Central memory CD8-positive, alpha-beta T cell (primary cell): ENCODE measurements around the gene SP3.

Experiments used
- ATAC-seq: fragments of 150-1000 bp; cut with Tn5 transposase; replicated peaks from 2 replicates; pipeline ENCODE4 v1.10.0; 2022; ENCODE audit warnings: mild to moderate bottlenecking, moderate FRiP score, moderate number of reproducible peaks; ENCODE audit not compliant: poor library complexity, severe bottlenecking; ENCODE audit errors: extremely low read depth
- DNase-seq, 2 donors: peaks; one replicate each; pipeline ENCODE4 v3.0.0; 2021; ENCODE audit warnings: low spot score in 2 of 2
- H3K27ac Mint-ChIP-seq: one replicate; pipeline ENCODE4 v1.8.0; 2022; ENCODE audit warnings: low read depth, mild to moderate bottlenecking, moderate library complexity, mixed read lengths
- H3K27me3 Mint-ChIP-seq: one replicate; pipeline ENCODE4 v1.8.0; 2022; ENCODE audit warnings: mixed read lengths
- H3K36me3 Mint-ChIP-seq: one replicate; pipeline ENCODE4 v1.8.0; 2022; ENCODE audit warnings: mild to moderate bottlenecking, moderate library complexity, mixed read lengths; ENCODE audit not compliant: insufficient read depth
- H3K4me1 Mint-ChIP-seq: one replicate; pipeline ENCODE4 v1.8.0; 2022; ENCODE audit warnings: mixed read lengths
- H3K4me3 Mint-ChIP-seq: one replicate; pipeline ENCODE4 v1.8.0; 2022; ENCODE audit warnings: mild to moderate bottlenecking, moderate library complexity, mixed read lengths
- H3K9me3 Mint-ChIP-seq: one replicate; pipeline ENCODE4 v1.8.0; 2022; ENCODE audit warnings: mixed read lengths

SP3 gene

DNA sequence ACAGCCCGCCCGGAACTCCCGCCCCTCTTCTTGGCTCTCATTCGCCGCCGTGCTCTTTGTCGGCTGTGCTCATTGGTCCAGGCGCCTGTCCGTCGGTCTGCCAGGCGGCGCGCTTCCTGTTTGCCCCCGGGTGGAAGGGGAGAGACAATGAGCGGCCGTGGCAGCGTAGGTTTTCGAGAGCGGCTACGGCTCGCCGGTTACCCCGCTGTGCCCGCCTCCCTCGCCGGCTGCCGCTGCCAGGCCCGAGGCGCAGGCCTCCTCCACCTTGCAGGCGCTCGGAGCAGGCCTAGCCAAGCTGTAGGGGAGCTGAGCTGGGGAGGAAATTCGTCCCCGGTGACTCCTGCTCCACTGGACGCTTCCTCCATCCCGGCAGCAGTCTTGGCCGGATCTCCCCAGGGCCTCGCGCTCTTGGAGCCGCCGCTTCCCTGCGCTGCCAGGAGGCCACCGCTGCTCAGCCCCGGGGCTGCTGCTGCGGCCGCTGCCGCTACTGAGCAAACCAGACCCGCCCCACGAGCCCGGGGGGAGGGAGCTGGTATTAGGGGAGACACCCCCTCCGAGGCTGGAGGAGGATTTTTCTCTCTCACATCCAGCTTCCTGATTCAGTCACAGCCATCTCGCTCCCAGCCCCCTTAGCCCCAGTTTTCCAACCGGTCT lies at the start of gene SP3:
TSS of gene SP3 (minus strand) at position 2 of the 654 bp plus-strand sequence. CDS start 202 bp downstream, outside the sequence.
- DNase-seq (peak; percentile 86 to 93), ATAC-seq (peak; percentile 66)
- Mint-ChIP-seq H3K9me3 (no peaks in the 10 kb centered on the region), H3K27me3 (no peaks in the 10 kb centered on the region), H3K36me3 (peaks cover 25% of the 10 kb centered on the region), H3K4me3 (peak within 1 kb of the TSS; percentile 97), H3K4me1 (peaks cover 27% of the 10 kb centered on the region), H3K27ac (peak within 1 kb of the TSS; percentile 98)

DNA sequence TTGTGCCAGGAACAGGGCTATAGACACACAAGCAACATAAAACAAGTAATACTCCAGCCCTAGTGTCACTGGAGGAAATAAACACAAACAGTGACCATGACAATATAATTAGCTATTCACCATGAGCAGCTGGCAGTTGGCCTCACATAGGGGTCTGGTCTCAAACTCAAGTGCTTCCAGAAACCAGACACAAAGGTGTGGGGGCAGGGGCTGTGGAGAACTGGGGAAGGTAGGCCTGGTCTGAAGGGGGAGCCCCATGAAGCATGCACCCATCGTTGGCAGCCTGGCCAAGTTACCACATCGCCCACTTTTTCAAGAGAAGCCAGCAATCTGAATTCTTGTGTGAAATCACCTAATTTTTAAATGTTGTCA lies 49.5 kb upstream of the SP3 start:
- no peak for ATAC-seq
- no peak for DNase-seq
- no peaks in the 10 kb centered on the region for H3K9me3 Mint-ChIP-seq

DNA sequence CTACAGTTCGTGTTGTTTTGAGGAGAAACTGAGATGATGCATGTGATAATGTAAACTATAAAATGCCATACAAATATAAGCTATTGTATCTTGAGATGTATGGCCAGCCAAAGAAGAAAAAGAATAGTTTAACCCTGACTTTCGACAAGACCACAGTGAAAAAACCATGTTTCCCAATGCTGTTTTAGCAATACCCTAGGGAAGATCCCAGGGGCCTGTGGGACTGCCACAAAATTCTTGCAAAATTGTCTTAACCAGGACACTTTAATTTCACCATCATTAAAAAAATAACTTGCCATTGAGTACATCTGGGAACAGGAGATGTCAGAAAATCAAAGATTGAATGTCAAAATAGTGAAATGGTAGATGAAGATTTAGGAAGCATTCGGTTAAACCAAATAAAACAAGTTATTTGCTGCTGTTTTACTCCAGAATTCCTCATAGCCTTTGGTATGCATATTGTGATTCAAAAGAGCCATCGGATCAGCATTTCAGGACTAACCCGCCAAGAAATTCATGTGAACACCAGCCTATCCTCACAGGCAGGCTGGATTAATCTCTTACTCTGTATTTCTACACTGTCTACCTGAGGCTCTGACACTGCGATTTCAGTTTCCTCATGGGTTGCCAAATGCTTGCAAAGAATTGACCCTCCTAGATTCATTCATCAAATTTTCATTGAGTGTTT lies 49.0 kb upstream of the SP3 start:
- Mint-ChIP-seq H3K9me3 (no peaks in the 10 kb centered on the region), H3K36me3 (peaks cover 3% of the 10 kb centered on the region), H3K4me1 (no peaks in the 10 kb centered on the region), H3K27me3 (peaks cover 29% of the 10 kb centered on the region), H3K4me3 (peak overlapping the region; percentile 67), H3K27ac (no peak overlapping the region)
- no peak for ATAC-seq
- no peak for DNase-seq

More for the DNA sequence above, 49.5 kb upstream of the SP3 start:
- Mint-ChIP-seq H3K4me3 (no peak overlapping the region), H3K4me1 (no peaks in the 10 kb centered on the region), H3K27ac (no peak overlapping the region), H3K27me3 (peaks cover 29% of the 10 kb centered on the region), H3K36me3 (peaks cover 3% of the 10 kb centered on the region)

DNA sequence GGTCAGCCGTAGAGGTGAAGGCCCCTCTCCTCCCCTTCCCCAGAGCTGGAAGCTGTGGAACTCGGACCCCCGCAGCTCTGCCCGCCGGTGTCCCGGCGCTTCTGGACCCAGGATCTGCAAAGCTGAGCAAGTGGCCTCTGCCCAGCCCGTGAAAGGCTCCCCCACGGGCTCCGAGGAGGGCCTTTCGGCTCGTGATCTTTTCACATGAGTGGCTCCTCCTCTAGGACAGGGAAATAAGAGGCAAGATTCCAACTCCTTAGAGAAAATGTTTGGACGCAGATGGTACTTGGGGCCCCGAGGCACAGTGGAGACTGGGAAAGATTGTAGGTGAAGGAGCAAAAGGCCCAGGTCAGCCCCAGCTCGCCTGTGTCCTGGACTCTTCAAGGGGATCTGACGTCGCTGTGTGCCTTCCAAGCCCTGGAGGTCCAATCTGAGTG lies 48.2 kb upstream of the SP3 start:
- H3K4me3 Mint-ChIP-seq = peak overlapping the region; percentile 67
- DNase-seq (no peak), ATAC-seq (no peak)
- peak overlapping the region; percentile 75 for H3K27ac Mint-ChIP-seq
- H3K36me3 Mint-ChIP-seq = peaks cover 3% of the 10 kb centered on the region
- H3K4me1 Mint-ChIP-seq = no peaks in the 10 kb centered on the region
- H3K27me3 Mint-ChIP-seq = peaks cover 21% of the 10 kb centered on the region
- no peaks in the 10 kb centered on the region for H3K9me3 Mint-ChIP-seq

DNA sequence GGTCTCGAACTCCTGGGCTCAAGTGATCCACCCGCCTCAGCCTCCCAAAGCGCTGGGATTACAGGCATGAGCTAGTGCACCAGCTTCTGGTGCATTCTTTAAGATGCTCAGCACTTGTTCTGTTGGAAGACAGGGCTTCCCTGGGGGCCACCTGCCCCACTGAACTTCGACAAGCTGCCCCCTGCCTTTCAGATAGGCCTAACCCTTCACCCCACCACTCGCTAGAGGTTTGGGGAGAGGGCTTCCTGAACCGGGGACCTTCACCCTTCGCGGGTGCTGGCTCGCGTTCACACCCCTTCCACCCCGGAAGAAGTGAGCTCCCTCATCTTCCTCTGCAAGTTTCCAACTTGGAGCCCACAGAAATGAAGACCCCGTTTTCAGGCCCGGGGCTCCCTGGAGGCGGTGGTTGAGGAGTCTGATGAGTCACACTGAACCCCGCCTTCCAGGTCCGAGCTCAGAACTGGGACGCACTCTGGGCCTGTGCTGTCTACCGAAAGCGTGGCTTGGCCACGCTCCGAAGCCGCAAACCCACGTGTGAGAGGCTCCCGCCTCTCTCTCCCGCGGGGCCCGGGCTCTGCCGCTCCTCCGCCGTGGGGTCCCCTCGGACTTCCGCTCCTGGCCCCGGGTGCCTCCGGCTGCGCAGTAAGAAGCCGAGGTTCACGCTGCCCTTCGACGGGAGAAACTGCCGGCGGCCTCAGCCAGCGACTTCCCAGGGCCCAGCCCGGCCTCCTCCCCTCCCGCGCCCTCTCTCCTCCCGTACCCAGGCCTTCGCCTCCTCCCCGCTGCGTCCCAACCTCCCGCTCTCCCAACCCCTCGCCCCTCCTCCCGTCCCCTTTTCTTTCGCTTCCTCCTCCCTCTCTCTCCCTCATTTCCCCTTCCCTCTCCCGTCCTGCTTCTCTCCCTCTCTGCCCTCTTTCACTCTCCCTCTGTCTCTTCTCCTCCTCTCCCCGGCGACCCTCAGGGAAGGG lies 47.5 kb upstream of the SP3 start:
- peak overlapping the region; percentile 67 for H3K4me3 Mint-ChIP-seq
- H3K27me3 Mint-ChIP-seq = peaks cover 16% of the 10 kb centered on the region
- no peaks in the 10 kb centered on the region for H3K9me3 Mint-ChIP-seq
- DNase-seq (no peak), ATAC-seq (no peak)
- no peaks in the 10 kb centered on the region for H3K4me1 Mint-ChIP-seq
- peak overlapping the region; percentile 75 for H3K27ac Mint-ChIP-seq
- peaks cover 3% of the 10 kb centered on the region for H3K36me3 Mint-ChIP-seq

DNA sequence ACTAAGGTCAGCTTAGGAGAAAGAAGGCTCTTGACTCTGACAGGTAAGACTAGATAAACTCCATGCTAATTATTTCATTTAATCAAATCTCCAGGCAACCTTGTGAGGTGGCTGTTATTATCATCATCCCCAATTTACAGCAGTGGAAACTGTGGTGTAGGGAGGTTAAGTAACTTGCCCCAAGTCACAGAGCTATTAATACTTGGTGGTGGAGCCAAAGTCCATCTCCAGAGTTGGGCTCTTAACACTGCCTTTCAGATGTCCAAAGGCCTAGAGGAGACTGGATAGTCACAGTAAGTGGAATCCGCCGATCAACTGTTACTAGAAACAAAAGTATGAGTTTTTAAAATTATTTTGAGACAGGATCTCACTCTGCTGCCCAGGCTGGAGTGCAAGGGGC lies 46.6 kb upstream of the SP3 start:
- Mint-ChIP-seq H3K27me3 (peaks cover 16% of the 10 kb centered on the region), H3K27ac (no peak overlapping the region), H3K4me1 (no peaks in the 10 kb centered on the region), H3K9me3 (no peaks in the 10 kb centered on the region), H3K4me3 (peak overlapping the region; percentile 67), H3K36me3 (peaks cover 3% of the 10 kb centered on the region)
- ATAC-seq = no peak
- no peak for DNase-seq

DNA sequence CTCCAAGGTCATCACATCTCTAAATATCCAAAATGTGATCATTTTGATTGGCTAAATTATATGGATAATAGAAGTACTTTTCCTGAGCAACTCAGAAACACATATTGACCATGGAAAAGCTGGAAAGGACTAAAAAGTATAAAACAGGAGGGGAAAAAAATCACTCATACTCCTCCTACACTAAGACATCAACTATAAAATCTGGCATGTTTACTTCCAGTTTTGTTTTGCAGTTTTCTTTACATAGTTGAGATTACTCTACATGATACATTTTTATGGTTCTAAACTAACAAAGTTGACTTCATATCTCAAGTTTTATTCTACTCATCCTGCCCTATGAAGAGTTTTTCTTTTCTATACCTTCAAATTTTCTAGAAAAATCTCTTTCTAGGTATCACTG lies 46.0 kb upstream of the SP3 start:
- Mint-ChIP-seq H3K4me3 (peak overlapping the region; percentile 67), H3K4me1 (no peaks in the 10 kb centered on the region), H3K27ac (no peak overlapping the region), H3K36me3 (peaks cover 3% of the 10 kb centered on the region), H3K9me3 (no peaks in the 10 kb centered on the region), H3K27me3 (peaks cover 16% of the 10 kb centered on the region)
- DNase-seq = no peak
- ATAC-seq = no peak

DNA sequence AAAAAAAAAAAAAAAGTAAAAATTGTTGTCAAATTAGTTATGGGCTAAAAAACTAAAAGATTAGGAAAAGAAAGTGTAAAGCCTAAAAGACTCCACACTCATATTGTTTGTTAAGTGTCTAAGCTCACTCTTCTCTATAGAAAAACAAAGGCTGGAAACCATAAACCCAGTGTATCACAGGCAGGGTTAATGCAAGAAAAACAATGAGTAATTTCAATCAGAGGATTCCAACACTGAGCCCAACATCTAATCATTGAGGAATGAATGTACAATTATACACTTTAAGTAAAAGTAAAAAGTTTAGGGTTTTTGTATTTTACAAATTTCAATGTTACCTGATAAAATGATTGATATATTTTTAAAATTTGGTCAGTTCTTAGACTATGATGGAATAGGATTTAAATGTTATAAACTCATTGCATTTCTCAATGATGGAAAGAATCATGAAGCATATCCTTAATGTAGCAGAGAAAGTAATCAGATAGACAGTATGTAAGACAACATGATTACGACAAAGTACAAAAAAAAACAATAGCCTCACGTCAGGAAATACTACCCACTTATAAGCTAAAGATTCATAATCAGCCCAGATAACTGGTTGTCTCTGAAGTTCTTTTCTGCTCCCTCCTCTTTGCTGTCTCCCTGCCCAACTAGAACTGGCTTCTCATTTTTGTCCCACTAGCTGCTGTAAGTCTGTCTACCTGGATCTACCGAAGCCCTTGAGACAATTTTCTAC lies 44.5 kb upstream of the SP3 start:
- no peaks in the 10 kb centered on the region for H3K9me3 Mint-ChIP-seq
- no peak for DNase-seq

DNA sequence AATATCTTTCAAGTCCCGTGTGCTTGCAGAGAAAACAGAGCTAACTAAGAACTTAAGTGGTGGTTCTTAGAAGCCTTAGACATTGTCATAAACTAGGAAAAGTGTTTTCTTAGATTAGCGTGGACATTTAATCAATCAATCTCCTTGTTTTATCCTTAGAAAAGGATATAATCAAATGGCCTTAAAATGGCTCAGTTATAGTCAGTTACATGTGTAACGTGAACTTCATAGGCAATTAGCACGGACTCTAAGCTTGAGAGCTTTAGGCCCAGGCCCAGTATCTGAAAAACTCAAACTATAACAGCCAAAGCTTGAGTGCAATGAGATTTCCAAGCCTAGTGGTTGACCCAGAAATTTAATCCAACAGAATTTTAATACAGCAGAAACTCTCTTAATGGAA lies 43.5 kb upstream of the SP3 start:
- no peaks in the 10 kb centered on the region for H3K4me1 Mint-ChIP-seq
- H3K9me3 Mint-ChIP-seq = no peaks in the 10 kb centered on the region
- no peak for DNase-seq
- no peak overlapping the region for H3K27ac Mint-ChIP-seq
- H3K4me3 Mint-ChIP-seq = no peak overlapping the region
- ATAC-seq = no peak
- peaks cover 3% of the 10 kb centered on the region for H3K36me3 Mint-ChIP-seq
- peaks cover 16% of the 10 kb centered on the region for H3K27me3 Mint-ChIP-seq

More for the DNA sequence above, 44.5 kb upstream of the SP3 start:
- Mint-ChIP-seq H3K27me3 (peaks cover 16% of the 10 kb centered on the region), H3K36me3 (peaks cover 3% of the 10 kb centered on the region), H3K4me1 (no peaks in the 10 kb centered on the region), H3K4me3 (no peak overlapping the region), H3K27ac (no peak overlapping the region)
- no peak for ATAC-seq

DNA sequence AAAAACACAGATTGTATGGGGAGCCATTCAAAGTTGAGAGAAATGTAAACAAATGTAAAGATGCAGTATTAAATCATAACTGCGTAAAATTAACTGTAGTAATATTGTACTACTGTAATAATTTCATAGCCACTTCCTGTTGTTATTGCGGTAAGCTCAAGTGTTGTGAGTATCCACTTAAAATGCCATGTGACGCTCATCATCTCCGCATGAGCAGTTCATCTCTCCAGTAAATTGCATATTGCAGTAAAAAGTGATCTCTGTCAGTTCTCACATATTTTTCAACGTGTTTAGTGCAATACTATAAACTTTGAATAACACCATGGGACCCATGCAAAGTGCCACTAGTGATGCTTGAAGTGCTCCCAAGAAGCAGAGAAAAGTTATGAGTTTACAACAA lies 41.8 kb upstream of the SP3 start:
- no peaks in the 10 kb centered on the region for H3K9me3 Mint-ChIP-seq

DNA sequence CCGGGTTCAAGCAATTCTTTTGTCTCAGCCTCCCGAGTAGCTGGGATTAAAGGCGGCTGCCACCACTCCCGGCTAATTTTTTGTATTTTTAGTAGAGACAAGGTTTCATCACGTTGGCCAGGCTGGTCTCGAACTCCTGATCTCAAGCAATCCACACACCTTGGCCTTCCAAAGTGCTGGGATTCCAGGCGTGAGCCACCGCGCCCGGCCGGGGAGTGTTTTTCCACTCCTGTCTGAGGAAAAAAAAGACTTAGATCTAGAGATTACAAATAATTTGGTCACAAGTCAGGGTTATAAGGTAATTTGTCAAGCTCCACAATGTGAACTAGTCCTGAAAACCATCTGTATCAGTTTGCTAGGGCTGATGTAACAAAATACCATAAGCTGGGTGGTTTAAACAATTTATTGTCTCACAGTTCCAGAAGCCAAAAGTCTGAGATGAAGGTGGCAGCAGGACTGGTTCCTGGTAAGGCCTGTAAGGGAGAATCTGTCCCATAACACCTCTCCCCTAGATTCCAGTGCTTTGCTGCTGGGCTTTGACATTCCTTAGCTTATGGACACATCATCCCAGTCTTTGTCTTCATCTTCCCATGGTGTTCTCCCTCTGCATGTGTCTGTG lies 40.7 kb upstream of the SP3 start:
- H3K27me3 Mint-ChIP-seq = peaks cover 8% of the 10 kb centered on the region
- no peak overlapping the region for H3K27ac Mint-ChIP-seq
- no peak for ATAC-seq
- H3K4me1 Mint-ChIP-seq = no peaks in the 10 kb centered on the region
- DNase-seq = no peak
- H3K9me3 Mint-ChIP-seq = no peaks in the 10 kb centered on the region
- no peaks in the 10 kb centered on the region for H3K36me3 Mint-ChIP-seq
- no peak overlapping the region for H3K4me3 Mint-ChIP-seq

More for the DNA sequence above, 41.8 kb upstream of the SP3 start:
- peaks cover 2% of the 10 kb centered on the region for H3K36me3 Mint-ChIP-seq
- DNase-seq = no peak
- peaks cover 8% of the 10 kb centered on the region for H3K27me3 Mint-ChIP-seq
- no peak overlapping the region for H3K4me3 Mint-ChIP-seq
- peak; percentile 32 for ATAC-seq
- no peak overlapping the region for H3K27ac Mint-ChIP-seq
- H3K4me1 Mint-ChIP-seq = no peaks in the 10 kb centered on the region
